Retinal pigment epithelial cell (primary cell): ENCODE data around the gene TMEM115.

Experiments used
- DNase-seq: peaks from one replicate; pipeline ENCODE4 v3.0.0-alpha.2; 2010; ENCODE audit warnings: low read depth
- H3K4me3 ChIP-seq: 2 replicates; pipeline ENCODE4 v1.5.1; 2011; ENCODE audit warnings: mild to moderate bottlenecking, low read length, control low read depth, moderate library complexity
- CTCF ChIP-seq: conservative IDR thresholded peaks from 2 replicates; pipeline ENCODE4 v1.5.1; 2011; ENCODE audit warnings: low read depth, low read length, control low read depth, inconsistent platforms

The TMEM115 gene

GRCh38 chr3:50345586-50346234 is 13.6 kb downstream of the TMEM115 start, which contains the start of gene ZMYND10:
Gene ZMYND10, minus strand, starts transcription at chr3:50345732. Its CDS starts 153 bp downstream, at chr3:50345579.
- no peak for TF ChIP-seq CTCF
- H3K4me3 ChIP-seq, result peak within 1 kb of the TSS; percentile 58
- no peak for DNase-seq

DNA sequence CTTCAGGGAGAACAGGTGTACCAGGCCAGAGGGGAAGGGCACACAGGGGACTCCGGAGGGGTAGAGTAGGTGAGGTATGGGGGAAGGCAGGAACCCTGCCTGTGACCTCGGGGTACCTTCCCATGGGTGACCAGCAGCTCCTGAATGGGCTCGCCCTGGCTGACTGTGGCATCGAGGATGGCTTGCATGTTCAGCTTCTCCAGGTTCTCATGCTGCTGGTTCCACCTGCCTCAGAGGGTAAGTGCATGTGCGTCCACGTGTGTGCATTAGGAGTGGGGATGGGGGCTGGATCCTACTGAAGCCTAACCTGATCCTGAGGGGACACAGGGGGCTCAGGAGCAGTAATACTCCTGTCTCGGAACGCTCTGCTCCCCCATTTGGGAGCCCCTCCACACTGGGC is 14.3 kb downstream of the TMEM115 start:
- no peak for TF ChIP-seq CTCF
- no peak for DNase-seq
- peak overlapping the region; percentile 58 for H3K4me3 ChIP-seq

GRCh38 chr3:50342813-50343633 is 16.3 kb downstream of the TMEM115 start:
- TF ChIP-seq CTCF, result peak; percentile 11
- H3K4me3 ChIP-seq, result no peak overlapping the region
- DNase-seq, result no peak

DNA sequence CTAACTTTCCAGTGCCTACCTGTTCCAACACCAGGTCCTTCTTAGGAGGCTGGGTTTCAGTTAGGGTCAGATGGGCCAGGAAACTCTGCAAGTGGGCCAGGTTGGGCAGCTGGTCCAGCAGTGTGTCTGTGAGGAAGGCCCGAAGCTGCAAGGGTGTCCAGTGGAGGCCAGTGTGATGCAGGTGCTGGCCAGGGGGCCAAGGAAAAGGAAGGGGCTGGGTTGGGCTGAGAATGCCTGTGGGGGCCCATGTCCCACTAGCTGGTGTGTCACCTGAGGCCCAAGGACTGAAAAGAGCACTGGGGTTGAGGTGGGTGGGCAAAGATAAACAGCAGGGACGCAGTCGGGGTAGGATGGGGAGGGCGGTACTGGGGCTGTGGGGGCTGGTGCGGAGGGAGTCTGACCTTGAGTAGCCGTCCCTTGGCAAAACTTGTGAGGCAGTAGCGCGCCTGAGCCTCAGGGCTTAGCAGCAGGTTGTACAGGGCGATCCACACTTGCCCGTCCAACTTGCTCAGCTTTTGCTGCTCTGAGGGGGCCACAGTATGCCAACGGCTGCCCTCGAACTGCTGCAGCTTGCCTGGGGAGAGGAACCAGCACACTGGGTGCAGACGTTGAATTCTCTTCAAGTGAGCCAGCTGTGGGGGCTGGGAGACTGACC is 17.2 kb downstream of the TMEM115 start:
- H3K4me3 ChIP-seq, result no peak overlapping the region
- DNase-seq, result no peak

GRCh38 chr3:50341537-50341936 is 17.8 kb downstream of the TMEM115 start:
- H3K4me3 ChIP-seq, result no peak overlapping the region
- no peak for TF ChIP-seq CTCF
- no peak for DNase-seq

More for the DNA sequence above, 17.2 kb downstream of the TMEM115 start:
- TF ChIP-seq CTCF, result no peak

GRCh38 chr3:50340448-50341329 is 18.6 kb downstream of the TMEM115 start, which contains the start of gene RASSF1:
Gene RASSF1, minus strand, starts transcription at chr3:50340836. Its CDS starts 31 bp downstream, at chr3:50340805.
- H3K4me3 ChIP-seq, result peak within 1 kb of the TSS; percentile 16
- TF ChIP-seq CTCF, result no peak
- no peak for DNase-seq
